GM12878 (cell line): Measurements from ENCODE around the gene STEAP1B. TPM values are rescaled to one million over a fixed set of nuclear protein-coding genes. Genes with fewer than 3 reads are reported as not detected.

Experiments used
- ATAC-seq: fragments of 200-7000 bp; cut with Tn5 transposase; 3 replicates; pipeline ENCODE4 v1.9.1; 2020; ENCODE audit warnings: mild to moderate bottlenecking, moderate library complexity
- BruUV-seq: library from RNA; stranded (reverse); fragments of 400-500 nt; replicated peaks from 2 replicates; lab custom pipeline; 2021; lab: Mats Ljungman, UMichigan
- CTCF ChIA-PET: fragments of 300-600 bp; sonication (Branson Sonifier 250); formaldehyde crosslinking; extraction: SDS; loops from one replicate; lab custom pipeline; 2021; ENCODE audit warnings: inconsistent platforms; lab: Yijun Ruan, JAX
- POLR2A ChIA-PET: fragments of 350-600 bp; formaldehyde crosslinking; extraction: SDS; loops from one replicate; lab custom pipeline; 2021; ENCODE audit warnings: inconsistent platforms; lab: Charles Lee
- RAD21 ChIA-PET: fragments of 300-600 bp; sonication (Branson Sonifier 250); formaldehyde crosslinking; loops from one replicate; lab custom pipeline; 2023; ENCODE audit warnings: antibody characterized with exemption; ENCODE audit not compliant: unreplicated experiment; lab: Charles Lee
- SMC1A ChIA-PET: fragments of 300-600 bp; sonication (Branson Sonifier 250); formaldehyde crosslinking; loops from one replicate; lab custom pipeline; 2023; ENCODE audit not compliant: unreplicated experiment, uncharacterized antibody; lab: Charles Lee
- DNase-seq: peaks from one replicate; pipeline ENCODE4 v3.0.0-alpha.2; 2011; ENCODE audit warnings: low read depth, low spot score
- FAIRE-seq: peaks from 3 replicates; lab custom pipeline; 2011; peaks lifted over from hg19 to GRCh38; lab: Jason Lieb, UNC
- H2AFZ ChIP-seq: 2 replicates; pipeline ENCODE4 v1.6.0; 2011; ENCODE audit warnings: low read depth, low read length, control low read depth; ENCODE audit not compliant: control insufficient read depth
- H3K27ac ChIP-seq: 2 replicates; pipeline ENCODE4 v1.5.1; 2011; ENCODE audit warnings: control low read depth; ENCODE audit not compliant: control insufficient read depth, insufficient read depth
- H3K27me3 ChIP-seq, 2 experiments: replicated peaks in 1 of 2; 2 replicates each; pipeline versions ENCODE4 v1.6.0 to v1.6.1; 2011; ENCODE audit warnings: low read length in 1 of 2; ENCODE audit not compliant: control insufficient read depth in 2 of 2, insufficient read depth in 2 of 2
- H3K36me3 ChIP-seq, 2 experiments: 2 replicates each; pipeline ENCODE4 v1.5.1; 2011; ENCODE audit warnings: low read length in 1 of 2; ENCODE audit not compliant: control insufficient read depth in 2 of 2, insufficient read depth in 2 of 2
- H3K4me1 ChIP-seq: 2 replicates; pipeline ENCODE4 v1.6.1; 2011; ENCODE audit warnings: mild to moderate bottlenecking, low read length, moderate library complexity, mixed read lengths; ENCODE audit not compliant: control insufficient read depth, insufficient read depth
- H3K4me2 ChIP-seq: 2 replicates; pipeline ENCODE4 v1.6.0; 2011; ENCODE audit warnings: control low read depth; ENCODE audit not compliant: control insufficient read depth, insufficient read depth
- H3K4me3 ChIP-seq: fragments of 200-600 bp; sonication (generic); 2 replicates; pipeline ENCODE4 v1.5.1; 2016
- H3K79me2 ChIP-seq: 2 replicates; pipeline ENCODE4 v1.6.0; 2011; ENCODE audit warnings: low read length; ENCODE audit not compliant: control insufficient read depth, insufficient read depth
- H3K9ac ChIP-seq: 2 replicates; pipeline ENCODE4 v1.8.0; 2011; ENCODE audit warnings: low read length, control low read depth, mixed read lengths; ENCODE audit not compliant: control insufficient read depth, insufficient read depth
- H3K9me3 ChIP-seq: replicated peaks from 3 replicates; pipeline ENCODE4 v1.5.1; 2011; ENCODE audit warnings: mild to moderate bottlenecking, low read length; ENCODE audit not compliant: control insufficient read depth, insufficient read depth
- H4K20me1 ChIP-seq: 2 replicates; pipeline ENCODE4 v1.6.0; 2011; ENCODE audit not compliant: control insufficient read depth, insufficient read depth
- ATF3 ChIP-seq: IDR thresholded peaks from 2 replicates; pipeline ENCODE4 v1.6.1; 2011; ENCODE audit warnings: low read depth, mild to moderate bottlenecking, low read length, moderate library complexity, borderline replicate concordance; ENCODE audit errors: extremely low read depth
- BACH1 ChIP-seq: fragments of 450-650 bp; IDR thresholded peaks from 2 replicates; pipeline ENCODE4 v1.6.1; 2017; ENCODE audit warnings: mild to moderate bottlenecking, borderline replicate concordance
- CEBPB ChIP-seq, 2 experiments: fragments of 150-350 bp in 1 of 2; IDR thresholded peaks; 2 replicates each; pipeline ENCODE4 v1.6.1; 2012 to 2014; ENCODE audit warnings: low read depth in 2 of 2, low read length in 2 of 2, borderline replicate concordance in 1 of 2, inconsistent platforms in 1 of 2
- E2F4 ChIP-seq: IDR thresholded peaks from 2 replicates; pipeline ENCODE4 v1.6.1; 2012; ENCODE audit warnings: low read depth, low read length, improper control_type of control experiment
- ESRRA ChIP-seq: IDR thresholded peaks from 2 replicates; pipeline ENCODE4 v1.6.1; 2012; ENCODE audit warnings: mild to moderate bottlenecking, low read length, improper control_type of control experiment
- HCFC1 ChIP-seq: fragments of 150-350 bp; IDR thresholded peaks from 2 replicates; pipeline ENCODE4 v1.6.1; 2014; ENCODE audit warnings: low read length
- MXI1 ChIP-seq: fragments of 150-350 bp; IDR thresholded peaks from 2 replicates; pipeline ENCODE4 v1.6.1; 2011; ENCODE audit warnings: low read depth, mild to moderate bottlenecking, inconsistent platforms, low read length, improper control_type of control experiment
- PML ChIP-seq: IDR thresholded peaks from 2 replicates; pipeline ENCODE4 v1.6.1; 2012; ENCODE audit warnings: low read length, inconsistent platforms
- SMARCA5 ChIP-seq: fragments of 450-650 bp; IDR thresholded peaks from 2 replicates; pipeline ENCODE4 v1.6.1; 2017; ENCODE audit warnings: mild to moderate bottlenecking
- SUZ12 ChIP-seq: fragments of 200-600 bp; sonication (generic); IDR thresholded peaks from one replicate; pipeline ENCODE4 v1.6.1; 2018; ENCODE audit warnings: antibody characterized with exemption, mild to moderate bottlenecking; ENCODE audit not compliant: unreplicated experiment
- ZZZ3 ChIP-seq: IDR thresholded peaks from 2 replicates; pipeline ENCODE4 v1.6.1; 2011; ENCODE audit warnings: low read depth; ENCODE audit not compliant: control insufficient read depth, insufficient read length
- WGBS: methylation state at CpG from one replicate; pipeline ENCODE4 v1.1.6; 2016; ENCODE audit warnings: low lambda C conversion rate; ENCODE audit not compliant: insufficient replicate concordance, insufficient coverage; ENCODE audit errors: missing lambda C conversion rate; 5-methylcytosine and 5-hydroxymethylcytosine counted together
- in situ Hi-C: fragments of 300-500 bp; cut with MboI; formaldehyde crosslinking; loops from 9 replicates; pipeline ENCODE4 v1.14.3; 2018; ENCODE audit warnings: mixed read lengths
- intact Hi-C: fragments of 100-400 bp; cut with micrococcal nuclease; formaldehyde crosslinking; loops from one replicate; pipeline ENCODE4 v1.14.2; 2022; ENCODE audit not compliant: unreplicated experiment
- polyA plus RNA-seq, 11 experiments: library from polyadenylated mRNA; depleted of rRNA in 4 of 11; unstranded in 6 of 11; stranded (reverse) in 5 of 11; fragments of >200 nt; fragmentation: Nextera tagmentation in 4 of 11; fragmentation: Illumina TruSeq in 1 of 11; extraction: Ambion mirVana in 4 of 11; extraction: Trizol in 1 of 11; gene quantifications; 1 replicate in 1 of 11; 2 replicates in 10 of 11; pipeline versions ENCODE4 v1.2.1 to v1.2.3, GENCODE V29; 2011 to 2016; ENCODE audit warnings: inconsistent platforms in 2 of 11, missing spikeins in 2 of 11, low read depth in 1 of 11
- total RNA-seq, 4 experiments: library from RNA; depleted of rRNA in 3 of 4; stranded (reverse); fragments of >200 nt in 3 of 4; fragmentation: Illumina TruSeq in 1 of 4; extraction: Trizol in 1 of 4; gene quantifications; 2 replicates each; pipeline versions ENCODE4 v1.2.1 to v1.2.3, GENCODE V29; 2013 to 2021
- TF ChIP-seq, protein P1 (sequence below): fragments of 450-650 bp; conservative IDR thresholded peaks from 2 replicates; pipeline ENCODE4 v1.6.1; 2017; ENCODE audit warnings: mild to moderate bottlenecking, moderate library complexity

The STEAP1B gene
- total and polyA plus RNA-seq, 10 of the 15 experiments (the other 5 are each of a cell fraction or from before 2014, with no cell fraction given) = 0.14 TPM; not detected in 9

DNA sequence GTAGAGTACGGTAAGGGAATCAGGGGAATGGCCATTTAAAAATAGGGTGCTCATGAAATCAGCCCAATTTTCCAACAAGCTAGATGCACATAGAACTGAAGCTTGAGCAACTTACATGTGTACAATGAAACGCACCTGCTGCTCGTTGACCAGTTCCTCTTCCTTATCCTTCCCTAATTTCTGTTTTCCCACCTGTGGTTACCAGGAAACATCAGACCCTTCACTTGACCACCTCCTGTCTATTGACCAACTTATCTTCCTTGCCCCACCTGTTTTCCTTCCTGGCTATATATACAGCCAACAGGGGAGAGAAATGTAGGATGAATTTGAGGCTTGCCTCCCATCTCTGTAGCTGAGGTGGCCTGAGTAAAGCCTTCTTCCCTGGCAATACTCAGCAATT lies 105.2 kb downstream of the STEAP1B start:
- Histone ChIP-seq H3K4me3 (no peak overlapping the region), H3K27ac (no peak overlapping the region), H3K9me3 (no peaks in the 10 kb centered on the region), H3K27me3 (no peaks in the 10 kb centered on the region), H3K79me2 (no peaks in the 10 kb centered on the region), H4K20me1 (no peaks in the 10 kb centered on the region), H3K4me2 (no peak overlapping the region), H3K36me3 (no peaks in the 10 kb centered on the region), H3K9ac (no peak overlapping the region), H3K4me1 (no peaks in the 10 kb centered on the region), H2AFZ (no peak overlapping the region)
- ChIA-PET RAD21 (no interaction called here), CTCF (no interaction called here), POLR2A (no interaction called here), SMC1A (interaction anchor here (1.2 kb wide), 1 partner anchor 21 kb away, joined by 3 read pairs; no protein-coding TSS in a partner anchor)
- DNase-seq (no peak), ATAC-seq (no peak), FAIRE-seq (no peak)
- 18% methylated on average over 3 of the region's 3 CpGs for WGBS
- no TSS peak for BruUV-seq
- no peak for TF ChIP-seq SMARCA5
- TF ChIP-seq ATF3 = no peak
- in situ Hi-C loops (no loop called here), intact Hi-C loops (no loop called here)

- 35% methylated on average over 13 of the region's 13 CpGs for WGBS
These were observed 105.9 kb downstream of the STEAP1B start for GRCh38 chr7:22393913-22394729.

More at GRCh38 chr7:22393913-22394729, 105.9 kb downstream of the STEAP1B start:
- Histone ChIP-seq H3K79me2 (no peaks in the 10 kb centered on the region), H3K9me3 (no peaks in the 10 kb centered on the region), H3K9ac (no peak overlapping the region), H4K20me1 (no peaks in the 10 kb centered on the region), H2AFZ (no peak overlapping the region), H3K36me3 (no peaks in the 10 kb centered on the region), H3K27me3 (no peaks in the 10 kb centered on the region), H3K4me3 (no peak overlapping the region), H3K4me2 (no peak overlapping the region), H3K27ac (no peak overlapping the region), H3K4me1 (no peaks in the 10 kb centered on the region)
- FAIRE-seq = no peak
- ChIA-PET POLR2A (no interaction called here), RAD21 (no interaction called here), SMC1A (interaction anchor here (1.2 kb wide), 1 partner anchor 21 kb away, joined by 3 read pairs; no protein-coding TSS in a partner anchor), CTCF (interaction anchor here (1.4 kb wide), 1 partner anchor 284 kb away, joined by 4 read pairs; no protein-coding TSS in a partner anchor)
- intact Hi-C loops = no loop called here
- ATAC-seq = no peak
- no TSS peak for BruUV-seq
- no peak for DNase-seq
- TF ChIP-seq E2F4 = no peak
- TF ChIP-seq ESRRA = no peak
- TF ChIP-seq, protein P1, sequence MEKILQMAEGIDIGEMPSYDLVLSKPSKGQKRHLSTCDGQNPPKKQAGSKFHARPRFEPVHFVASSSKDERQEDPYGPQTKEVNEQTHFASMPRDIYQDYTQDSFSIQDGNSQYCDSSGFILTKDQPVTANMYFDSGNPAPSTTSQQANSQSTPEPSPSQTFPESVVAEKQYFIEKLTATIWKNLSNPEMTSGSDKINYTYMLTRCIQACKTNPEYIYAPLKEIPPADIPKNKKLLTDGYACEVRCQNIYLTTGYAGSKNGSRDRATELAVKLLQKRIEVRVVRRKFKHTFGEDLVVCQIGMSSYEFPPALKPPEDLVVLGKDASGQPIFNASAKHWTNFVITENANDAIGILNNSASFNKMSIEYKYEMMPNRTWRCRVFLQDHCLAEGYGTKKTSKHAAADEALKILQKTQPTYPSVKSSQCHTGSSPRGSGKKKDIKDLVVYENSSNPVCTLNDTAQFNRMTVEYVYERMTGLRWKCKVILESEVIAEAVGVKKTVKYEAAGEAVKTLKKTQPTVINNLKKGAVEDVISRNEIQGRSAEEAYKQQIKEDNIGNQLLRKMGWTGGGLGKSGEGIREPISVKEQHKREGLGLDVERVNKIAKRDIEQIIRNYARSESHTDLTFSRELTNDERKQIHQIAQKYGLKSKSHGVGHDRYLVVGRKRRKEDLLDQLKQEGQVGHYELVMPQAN = no peak
- no peak for TF ChIP-seq MXI1
- TF ChIP-seq HCFC1 = no peak
- no peak for TF ChIP-seq CEBPB (IDR thresholded peaks at IDR 0.05; ENCODE audit: borderline replicate concordance in 1 of 2, low read depth in 2 of 2, low read length in 2 of 2)
- no peak for TF ChIP-seq BACH1
- no peak for TF ChIP-seq ZZZ3
- TF ChIP-seq PML = no peak
- TF ChIP-seq SUZ12 = no peak
- in situ Hi-C loops = no loop called here
